Neural cell (in vitro differentiated cells): Measurements from ENCODE around the gene TBC1D5.

Experiments used
- EP300 ChIP-seq: fragments of 450-650 bp; conservative IDR thresholded peaks from 2 replicates; pipeline ENCODE4 v1.6.1; 2014; ENCODE audit warnings: antibody characterized with exemption, mild to moderate bottlenecking, moderate library complexity; ENCODE audit not compliant: poor library complexity, severe bottlenecking
- EZH2 ChIP-seq: fragments of 200-600, 300-800 bp; shearing (Covaris generic), sonication (generic); IDR thresholded peaks from 2 replicates; pipeline ENCODE4 v1.6.1; 2014; ENCODE audit warnings: antibody characterized with exemption, low read length, borderline replicate concordance, mild to moderate bottlenecking; ENCODE audit not compliant: insufficient read depth, poor library complexity, severe bottlenecking
- MXI1 ChIP-seq: fragments of 450-650 bp; conservative IDR thresholded peaks from 2 replicates; pipeline ENCODE4 v1.6.1; 2014; ENCODE audit warnings: antibody characterized with exemption, mild to moderate bottlenecking; ENCODE audit not compliant: poor library complexity, severe bottlenecking
- POLR2AphosphoS5 ChIP-seq: IDR thresholded peaks from 2 replicates; pipeline ENCODE4 v1.6.1; 2012
- RAD21 ChIP-seq: fragments of 450-650 bp; conservative IDR thresholded peaks from 2 replicates; pipeline ENCODE4 v1.6.1; 2014; ENCODE audit warnings: antibody characterized with exemption, mild to moderate bottlenecking, moderate library complexity
- SMC3 ChIP-seq: fragments of 450-650 bp; conservative IDR thresholded peaks from 2 replicates; pipeline ENCODE4 v1.6.1; 2014; ENCODE audit warnings: antibody characterized with exemption, mild to moderate bottlenecking, moderate library complexity; ENCODE audit not compliant: poor library complexity
- TAF1 ChIP-seq: IDR thresholded peaks from 2 replicates; pipeline ENCODE4 v1.6.1; 2012; ENCODE audit warnings: low read depth
- TF ChIP-seq, protein P1 (sequence below): fragments of 450-650 bp; IDR thresholded peaks from 2 replicates; pipeline ENCODE4 v1.5.1; 2014; ENCODE audit warnings: antibody characterized with exemption, mild to moderate bottlenecking, moderate library complexity; ENCODE audit not compliant: poor library complexity, severe bottlenecking
- TF ChIP-seq, protein P2 (sequence below): IDR thresholded peaks from 2 replicates; pipeline ENCODE4 v1.6.1; 2012; ENCODE audit warnings: borderline replicate concordance

DNA sequence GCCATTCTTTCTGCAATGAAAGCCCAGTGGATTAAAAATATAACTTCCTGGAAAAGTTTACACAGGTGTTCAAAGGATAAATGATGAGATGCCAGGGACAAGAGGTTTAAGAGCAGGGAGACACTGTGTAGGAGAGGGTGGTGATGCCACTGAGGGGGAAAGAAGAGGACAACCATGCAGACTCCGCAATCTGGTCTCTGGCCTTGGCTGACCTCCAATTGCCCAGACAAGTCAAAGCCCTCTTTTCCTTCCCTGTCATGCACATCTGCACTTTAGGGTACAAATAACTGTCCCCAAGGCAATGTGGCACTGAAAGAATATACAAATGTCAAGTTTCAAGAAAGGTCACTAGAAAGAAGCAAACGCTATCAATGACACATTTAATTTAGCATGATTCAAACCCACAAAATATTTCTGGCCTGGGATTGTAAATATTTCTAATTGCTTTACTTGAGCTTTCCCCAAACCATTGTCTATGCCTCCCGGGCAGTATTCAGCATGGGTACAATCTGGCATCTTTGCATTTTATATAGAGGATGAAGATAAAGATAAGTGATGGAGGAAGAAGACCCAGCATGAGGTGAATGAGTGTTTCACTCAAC, 538.3 kb downstream of the TBC1D5 start:
- TF ChIP-seq EP300: no peak
- no peak for TF ChIP-seq POLR2AphosphoS5
- TF ChIP-seq, protein P1, sequence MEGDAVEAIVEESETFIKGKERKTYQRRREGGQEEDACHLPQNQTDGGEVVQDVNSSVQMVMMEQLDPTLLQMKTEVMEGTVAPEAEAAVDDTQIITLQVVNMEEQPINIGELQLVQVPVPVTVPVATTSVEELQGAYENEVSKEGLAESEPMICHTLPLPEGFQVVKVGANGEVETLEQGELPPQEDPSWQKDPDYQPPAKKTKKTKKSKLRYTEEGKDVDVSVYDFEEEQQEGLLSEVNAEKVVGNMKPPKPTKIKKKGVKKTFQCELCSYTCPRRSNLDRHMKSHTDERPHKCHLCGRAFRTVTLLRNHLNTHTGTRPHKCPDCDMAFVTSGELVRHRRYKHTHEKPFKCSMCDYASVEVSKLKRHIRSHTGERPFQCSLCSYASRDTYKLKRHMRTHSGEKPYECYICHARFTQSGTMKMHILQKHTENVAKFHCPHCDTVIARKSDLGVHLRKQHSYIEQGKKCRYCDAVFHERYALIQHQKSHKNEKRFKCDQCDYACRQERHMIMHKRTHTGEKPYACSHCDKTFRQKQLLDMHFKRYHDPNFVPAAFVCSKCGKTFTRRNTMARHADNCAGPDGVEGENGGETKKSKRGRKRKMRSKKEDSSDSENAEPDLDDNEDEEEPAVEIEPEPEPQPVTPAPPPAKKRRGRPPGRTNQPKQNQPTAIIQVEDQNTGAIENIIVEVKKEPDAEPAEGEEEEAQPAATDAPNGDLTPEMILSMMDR: no peak
- no peak for TF ChIP-seq RAD21
- TF ChIP-seq, protein P2, sequence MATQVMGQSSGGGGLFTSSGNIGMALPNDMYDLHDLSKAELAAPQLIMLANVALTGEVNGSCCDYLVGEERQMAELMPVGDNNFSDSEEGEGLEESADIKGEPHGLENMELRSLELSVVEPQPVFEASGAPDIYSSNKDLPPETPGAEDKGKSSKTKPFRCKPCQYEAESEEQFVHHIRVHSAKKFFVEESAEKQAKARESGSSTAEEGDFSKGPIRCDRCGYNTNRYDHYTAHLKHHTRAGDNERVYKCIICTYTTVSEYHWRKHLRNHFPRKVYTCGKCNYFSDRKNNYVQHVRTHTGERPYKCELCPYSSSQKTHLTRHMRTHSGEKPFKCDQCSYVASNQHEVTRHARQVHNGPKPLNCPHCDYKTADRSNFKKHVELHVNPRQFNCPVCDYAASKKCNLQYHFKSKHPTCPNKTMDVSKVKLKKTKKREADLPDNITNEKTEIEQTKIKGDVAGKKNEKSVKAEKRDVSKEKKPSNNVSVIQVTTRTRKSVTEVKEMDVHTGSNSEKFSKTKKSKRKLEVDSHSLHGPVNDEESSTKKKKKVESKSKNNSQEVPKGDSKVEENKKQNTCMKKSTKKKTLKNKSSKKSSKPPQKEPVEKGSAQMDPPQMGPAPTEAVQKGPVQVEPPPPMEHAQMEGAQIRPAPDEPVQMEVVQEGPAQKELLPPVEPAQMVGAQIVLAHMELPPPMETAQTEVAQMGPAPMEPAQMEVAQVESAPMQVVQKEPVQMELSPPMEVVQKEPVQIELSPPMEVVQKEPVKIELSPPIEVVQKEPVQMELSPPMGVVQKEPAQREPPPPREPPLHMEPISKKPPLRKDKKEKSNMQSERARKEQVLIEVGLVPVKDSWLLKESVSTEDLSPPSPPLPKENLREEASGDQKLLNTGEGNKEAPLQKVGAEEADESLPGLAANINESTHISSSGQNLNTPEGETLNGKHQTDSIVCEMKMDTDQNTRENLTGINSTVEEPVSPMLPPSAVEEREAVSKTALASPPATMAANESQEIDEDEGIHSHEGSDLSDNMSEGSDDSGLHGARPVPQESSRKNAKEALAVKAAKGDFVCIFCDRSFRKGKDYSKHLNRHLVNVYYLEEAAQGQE: no peak
- no peak for TF ChIP-seq EZH2
- TF ChIP-seq TAF1: no peak
- TF ChIP-seq MXI1: no peak
- TF ChIP-seq SMC3: no peak
